Endothelial cell of umbilical vein (primary cell): ENCODE measurements around the gene RNF213. TPM values are rescaled to one million over a fixed set of nuclear protein-coding genes. Genes with fewer than 3 reads are reported as not detected.
A peak's percentile ranks its signal among the peaks of the same experiment; 100 is the strongest.

Experiments used
- BruUV-seq: library from RNA; stranded (reverse); fragments of 400-500 nt; replicated peaks from 2 replicates; lab custom pipeline; 2021; lab: Mats Ljungman, UMichigan
- CTCF ChIA-PET: fragments of 300-600, 350-600 bp; sonication (Branson Sonifier 250); formaldehyde crosslinking; loops from one replicate; lab custom pipeline; 2021; ENCODE audit warnings: antibody characterized with exemption, inconsistent platforms; lab: Charles Lee
- POLR2A ChIA-PET: fragments of 300-600, 350-600 bp; sonication (Branson Sonifier 250); formaldehyde crosslinking; loops from one replicate; lab custom pipeline; 2021; ENCODE audit warnings: antibody characterized with exemption, inconsistent platforms; lab: Charles Lee
- DNase-seq: peaks from one replicate; pipeline ENCODE4 v3.0.0-alpha.2; 2011; ENCODE audit warnings: low read depth, low spot score
- FAIRE-seq: peaks from 2 replicates; lab custom pipeline; 2011; peaks lifted over from hg19 to GRCh38; lab: Jason Lieb, UNC
- H2AFZ ChIP-seq: 2 replicates; pipeline ENCODE4 v1.6.0; 2012; ENCODE audit warnings: low read depth, low read length, control low read depth, inconsistent platforms
- H3K27ac ChIP-seq: 2 replicates; pipeline ENCODE4 v1.5.1; 2011; ENCODE audit warnings: low read depth, mild to moderate bottlenecking, control low read depth, low read length, moderate library complexity; ENCODE audit not compliant: insufficient read depth
- H3K27me3 ChIP-seq, 2 experiments: 2 replicates each; pipeline versions ENCODE4 v1.6.0 to v1.6.1; 2011; ENCODE audit warnings: low read length in 2 of 2, mixed read lengths in 1 of 2; ENCODE audit not compliant: control insufficient read depth in 2 of 2, insufficient read depth in 2 of 2
- H3K36me3 ChIP-seq, 2 experiments: 2 replicates in 1 of 2; 3 replicates in 1 of 2; pipeline ENCODE4 v1.5.1; 2011; ENCODE audit warnings: low read length in 2 of 2, mild to moderate bottlenecking in 1 of 2, moderate library complexity in 1 of 2; ENCODE audit not compliant: control insufficient read depth in 2 of 2, insufficient read depth in 2 of 2; ENCODE audit errors: extremely low read depth in 1 of 2
- H3K4me1 ChIP-seq: 3 replicates; pipeline ENCODE4 v1.5.1; 2011; ENCODE audit warnings: mild to moderate bottlenecking, low read length; ENCODE audit not compliant: control insufficient read depth, insufficient read depth; ENCODE audit errors: extremely low read depth
- H3K4me2 ChIP-seq: 2 replicates; pipeline ENCODE4 v1.6.1; 2011; ENCODE audit warnings: low read length, control low read depth, mixed read lengths; ENCODE audit not compliant: insufficient read depth
- H3K4me3 ChIP-seq, 3 experiments: fragments of 200-600 bp in 1 of 3; sonication (generic), shearing (Covaris generic) in 1 of 3; replicated peaks in 1 of 3; 2 replicates each; pipeline ENCODE4 v1.5.1; 2011 to 2016; ENCODE audit warnings: control low read depth in 3 of 3, low read length in 3 of 3, mild to moderate bottlenecking in 2 of 3, inconsistent platforms in 1 of 3, low read depth in 1 of 3, moderate library complexity in 1 of 3; ENCODE audit not compliant: insufficient read depth in 1 of 3
- H3K79me2 ChIP-seq: 2 replicates; pipeline ENCODE4 v1.6.0; 2012; ENCODE audit warnings: low read length, inconsistent platforms; ENCODE audit not compliant: control insufficient read depth, insufficient read depth
- H3K9ac ChIP-seq: replicated peaks from 2 replicates; pipeline ENCODE3; 2011; ENCODE audit warnings: low read length, control low read depth; ENCODE audit not compliant: insufficient read depth; ENCODE audit errors: extremely low read depth
- H3K9me1 ChIP-seq: replicated peaks from 3 replicates; pipeline ENCODE4 v1.6.0; 2011; ENCODE audit warnings: mild to moderate bottlenecking, low read length; ENCODE audit not compliant: control insufficient read depth, insufficient read depth; ENCODE audit errors: extremely low read depth
- H3K9me3 ChIP-seq: replicated peaks from 2 replicates; pipeline ENCODE4 v1.5.1; 2012; ENCODE audit warnings: low read length, inconsistent platforms; ENCODE audit not compliant: control insufficient read depth, insufficient read depth
- H4K20me1 ChIP-seq: replicated peaks from 2 replicates; pipeline ENCODE3; 2011; ENCODE audit warnings: mild to moderate bottlenecking, low read length; ENCODE audit not compliant: control insufficient read depth, insufficient read depth; ENCODE audit errors: extremely low read depth
- CTCF ChIP-seq, 2 donors: IDR thresholded peaks; 1 replicate in 1 of 2; 2 replicates in 1 of 2; pipeline ENCODE4 v1.5.1; 2011; ENCODE audit warnings: low read length in 2 of 2, mild to moderate bottlenecking in 2 of 2, moderate library complexity in 2 of 2, control low read depth in 1 of 2, inconsistent platforms in 1 of 2, low read depth in 1 of 2; ENCODE audit not compliant: insufficient read depth in 1 of 2; ENCODE audit errors: extremely low read depth in 1 of 2
- EZH2 ChIP-seq: IDR thresholded peaks from 2 replicates; pipeline ENCODE4 v1.6.1; 2012; ENCODE audit warnings: borderline replicate concordance, low read depth, mild to moderate bottlenecking, moderate library complexity, low read length, inconsistent platforms; ENCODE audit not compliant: severe bottlenecking
- FOS ChIP-seq: IDR thresholded peaks from 2 replicates; pipeline ENCODE4 v1.6.1; 2011; ENCODE audit warnings: mild to moderate bottlenecking, low read length, moderate library complexity, borderline replicate concordance; ENCODE audit not compliant: insufficient read depth
- GATA2 ChIP-seq: IDR thresholded peaks from 2 replicates; pipeline ENCODE4 v1.7.0; 2011; ENCODE audit warnings: low read depth, mild to moderate bottlenecking, moderate library complexity, mixed read lengths, low read length; ENCODE audit not compliant: insufficient read length, insufficient read depth
- JUN ChIP-seq: IDR thresholded peaks from 2 replicates; pipeline ENCODE4 v1.6.1; 2011; ENCODE audit warnings: borderline replicate concordance, low read depth; ENCODE audit not compliant: insufficient read length, insufficient read depth
- MAX ChIP-seq: IDR thresholded peaks from 2 replicates; pipeline ENCODE4 v1.6.1; 2011; ENCODE audit not compliant: insufficient read depth, insufficient read length
- MYC ChIP-seq: IDR thresholded peaks from one replicate; pipeline ENCODE4 v1.6.1; 2011; ENCODE audit warnings: mild to moderate bottlenecking, low read depth, low read length
- POLR2A ChIP-seq: IDR thresholded peaks from 2 replicates; pipeline ENCODE4 v1.6.1; 2012; ENCODE audit warnings: low read depth, mild to moderate bottlenecking, control low read depth, low read length
- POLR2AphosphoS5 ChIP-seq: IDR thresholded peaks from 2 replicates; pipeline ENCODE4 v1.6.1; 2012; ENCODE audit warnings: low read depth, mild to moderate bottlenecking, control low read depth, low read length, moderate library complexity; ENCODE audit not compliant: insufficient read depth
- dilution Hi-C: fragments of 300-500 bp; cut with MboI; formaldehyde crosslinking; loops from one replicate; pipeline ENCODE4 v1.15.0; 2019; ENCODE audit warnings: low sequenced_read_pairs; ENCODE audit not compliant: extremely low pct_ligation_motif_present
- intact Hi-C: fragments of 100-400 bp; cut with micrococcal nuclease; formaldehyde crosslinking; loops from one replicate; pipeline ENCODE4 v1.10.0; 2022
- polyA plus RNA-seq, 4 experiments: library from polyadenylated mRNA; depleted of rRNA in 3 of 4; stranded (reverse) in 3 of 4; unstranded in 1 of 4; fragments of >200 nt; gene quantifications; 2 replicates each; pipeline versions ENCODE4 v1.2.1 to v1.2.3, GENCODE V29; 2011 to 2012; ENCODE audit warnings: missing spikeins in 1 of 4
- total RNA-seq: library from RNA; stranded (reverse); gene quantifications from 2 replicates; pipeline ENCODE4 v1.2.3, GENCODE V29; 2021

RNF213 gene
- total and polyA plus RNA-seq, 2 donors (not counting 3 experiments of a cell fraction or from before 2014, with no cell fraction given): 36.5 to 116 TPM

GRCh38 chr17:80219763-80220053, 40.9 kb upstream of the RNF213 start:
- Histone ChIP-seq H4K20me1 (no peaks in the 10 kb centered on the region), H3K27ac (peak overlapping the region; percentile 37), H3K9ac (peak overlapping the region; percentile 79), H3K27me3 (no peaks in the 10 kb centered on the region), H3K4me3 (peak overlapping the region; percentile 17 to 83 (median 65)), H3K4me1 (peaks cover 13% of the 10 kb centered on the region), H3K9me3 (no peaks in the 10 kb centered on the region), H3K79me2 (peaks cover 11% of the 10 kb centered on the region), H3K4me2 (peak overlapping the region; percentile 64), H3K9me1 (no peaks in the 10 kb centered on the region), H2AFZ (peak overlapping the region; percentile 72), H3K36me3 (peaks cover 3 to 15% of the 10 kb centered on the region in 2 experiments)
- TF ChIP-seq MYC: no peak
- no peak for TF ChIP-seq POLR2A
- no peak for TF ChIP-seq MAX
- no peak for TF ChIP-seq CTCF (IDR thresholded peaks at IDR 0.05; ENCODE audit: extremely low read depth in 1 of 2, insufficient read depth in 1 of 2, low read depth in 1 of 2, low read length in 2 of 2)
- no peak for TF ChIP-seq EZH2
- TF ChIP-seq POLR2AphosphoS5: no peak
- no peak for TF ChIP-seq JUN
- no peak for TF ChIP-seq GATA2
- no peak for TF ChIP-seq FOS
- dilution Hi-C loops (no loop called here), intact Hi-C loops (loop anchor here (1.0 kb wide), 2 partner anchors 41 to 72 kb away; partner anchors contain the start of genes EIF4A3 and RNF213)
- TSS peak; percentile 30 for BruUV-seq
- no peak for DNase-seq
- ChIA-PET POLR2A (interaction anchor here (1.0 kb wide), 1 partner anchor 10 kb away, joined by 4 read pairs; no protein-coding TSS in a partner anchor), CTCF (interaction anchor here (1.0 to 2.3 kb wide), 4 partner anchors 9 to 24 kb away, joined by 3 to 8 read pairs (median 3); no protein-coding TSS in a partner anchor)
- no peak for FAIRE-seq
